K562 (cell line): ENCODE data around the gene TMEM217. TPM values are rescaled to one million over a fixed set of nuclear protein-coding genes. Genes with fewer than 3 reads are reported as not detected.

Experiments used
- ATF7 ChIP-seq: fragments of 450-650 bp; IDR thresholded peaks from 2 replicates; pipeline ENCODE4 v1.7.1; 2014; ENCODE audit warnings: mild to moderate bottlenecking, moderate library complexity
- CXXC5 ChIP-seq: fragments of 250-450 bp; sonication (Bioruptor Pico); IDR thresholded peaks from 2 replicates; pipeline ENCODE4 v1.8.0; 2022; ENCODE audit warnings: inconsistent platforms, mild to moderate bottlenecking, moderate library complexity
- DIDO1 ChIP-seq: fragments of 450-650 bp; IDR thresholded peaks from 2 replicates; pipeline ENCODE4 v1.6.1; 2016; ENCODE audit warnings: low read depth, missing biosample characterization, missing genetic modification characterization
- MAZ ChIP-seq, 2 experiments: fragments of 450-650 bp in 1 of 2; sonication (generic) in 1 of 2; formaldehyde crosslinking; IDR thresholded peaks in 1 of 2; conservative IDR thresholded peaks in 1 of 2; 2 replicates each; pipeline versions ENCODE4 v1.4.0 to v1.5.0; 2020; ENCODE audit warnings: mild to moderate bottlenecking in 1 of 2, missing genetic modification reagents in 1 of 2
- MTA3 ChIP-seq: fragments of 450-650 bp; formaldehyde crosslinking; IDR thresholded peaks from 2 replicates; pipeline ENCODE4 v1.6.1; 2017; ENCODE audit warnings: mild to moderate bottlenecking, borderline replicate concordance
- MYC ChIP-seq, 2 experiments: fragments of 250-450 bp in 1 of 2; sonication (Bioruptor Pico) in 1 of 2; IDR thresholded peaks; 2 replicates each; pipeline versions ENCODE4 v1.5.1 to v1.6.1; 2012 to 2021; ENCODE audit warnings: low read depth in 2 of 2, borderline replicate concordance in 1 of 2, improper control_type of control experiment in 1 of 2, low read length in 1 of 2, mild to moderate bottlenecking in 1 of 2, moderate library complexity in 1 of 2
- NCOR1 ChIP-seq: fragments of 450-650 bp; IDR thresholded peaks from 2 replicates; pipeline ENCODE4 v1.6.1; 2016; ENCODE audit warnings: mild to moderate bottlenecking, moderate library complexity
- NR2F6 ChIP-seq: fragments of 450-650 bp; formaldehyde crosslinking; IDR thresholded peaks from 2 replicates; pipeline ENCODE4 v1.4.0; 2020; ENCODE audit warnings: mild to moderate bottlenecking
- POLR2G ChIP-seq: fragments of 200-400 bp; formaldehyde crosslinking; IDR thresholded peaks from 2 replicates; pipeline ENCODE4 v1.6.1; 2017; ENCODE audit warnings: low read depth, mild to moderate bottlenecking, antibody characterized with exemption, low read length, moderate library complexity
- ZKSCAN8 ChIP-seq: fragments of 200-800 bp; sonication (Bioruptor generic); IDR thresholded peaks from 2 replicates; pipeline ENCODE4 v1.6.1; 2016; ENCODE audit warnings: missing genetic modification characterization, missing compliant biosample characterization
- ZNF212 ChIP-seq: fragments of 450-650 bp; formaldehyde crosslinking; IDR thresholded peaks from 2 replicates; pipeline ENCODE4 v1.4.0; 2020; ENCODE audit warnings: mild to moderate bottlenecking
- ZNF224 ChIP-seq: sonication (generic); formaldehyde crosslinking; IDR thresholded peaks from 2 replicates; pipeline ENCODE4 v1.8.0; 2022; ENCODE audit warnings: mild to moderate bottlenecking, missing genetic modification reagents
- ZNF311 ChIP-seq: fragments of 250-450 bp; sonication (Bioruptor Pico); IDR thresholded peaks from 2 replicates; pipeline ENCODE4 v1.4.0; 2020; ENCODE audit warnings: mild to moderate bottlenecking, moderate library complexity
- ZNF589 ChIP-seq: fragments of 200-800 bp; sonication (Bioruptor generic); IDR thresholded peaks from 2 replicates; pipeline ENCODE4 v1.6.1; 2016; ENCODE audit warnings: low read depth, missing genetic modification characterization, missing compliant biosample characterization
- ZNF830 ChIP-seq: fragments of 250-450 bp; sonication (Bioruptor Pico); IDR thresholded peaks from 2 replicates; pipeline ENCODE4 v1.5.0; 2021; ENCODE audit warnings: mild to moderate bottlenecking
- polyA plus RNA-seq, 8 experiments: library from polyadenylated mRNA; depleted of rRNA in 4 of 8; stranded (reverse) in 5 of 8; unstranded in 3 of 8; fragments of >200 nt; fragmentation: Nextera tagmentation in 2 of 8; fragmentation: Illumina TruSeq in 1 of 8; extraction: Ambion mirVana in 2 of 8; extraction: Trizol in 1 of 8; gene quantifications; 2 replicates each; pipeline versions ENCODE4 v1.2.1 to v1.2.3, GENCODE V29; 2011 to 2014; ENCODE audit warnings: inconsistent platforms in 1 of 8, missing spikeins in 1 of 8
- total RNA-seq, 7 experiments: library from RNA; depleted of rRNA in 6 of 7; stranded (reverse); fragments of >200 nt in 6 of 7; fragmentation: Illumina TruSeq in 2 of 7; extraction: Trizol in 2 of 7; gene quantifications; 2 replicates each; pipeline versions ENCODE4 v1.2.1 to v1.2.3, GENCODE V29; 2011 to 2021; ENCODE audit warnings: low replicate concordance in 1 of 7
- TF ChIP-seq, protein P1 (sequence below), 3 experiments: IDR thresholded peaks in 2 of 3; conservative IDR thresholded peaks in 1 of 3; 2 replicates each; pipeline ENCODE4 v1.5.1; 2011 to 2012; ENCODE audit warnings: low read length in 3 of 3, mild to moderate bottlenecking in 3 of 3, control low read depth in 2 of 3, improper control_type of control experiment in 1 of 3, inconsistent platforms in 1 of 3, low read depth in 1 of 3, mixed read lengths in 1 of 3, moderate library complexity in 1 of 3; ENCODE audit not compliant: insufficient read depth in 2 of 3
- TF ChIP-seq, protein P2 (sequence below), 2 experiments: IDR thresholded peaks; 2 replicates each; pipeline ENCODE4 v1.6.1; 2012; ENCODE audit warnings: improper control_type of control experiment in 2 of 2, low read depth in 2 of 2, low read length in 2 of 2, borderline replicate concordance in 1 of 2
- TF ChIP-seq, protein P3 (sequence below): fragments of 250-450 bp; sonication (Bioruptor Pico); IDR thresholded peaks from 2 replicates; pipeline ENCODE4 v1.5.0; 2020; ENCODE audit warnings: mild to moderate bottlenecking
- TF ChIP-seq, protein P4 (sequence below): fragments of 200-800 bp; sonication (Bioruptor generic); IDR thresholded peaks from 2 replicates; pipeline ENCODE4 v1.6.1; 2017; ENCODE audit warnings: missing genetic modification characterization, missing compliant biosample characterization

Gene TMEM217
- total and polyA plus RNA-seq, 9 of the 15 experiments (the other 6 are each of a cell fraction or from before 2014, with no cell fraction given): 1.3 to 8.0 (median 1.9) TPM

DNA sequence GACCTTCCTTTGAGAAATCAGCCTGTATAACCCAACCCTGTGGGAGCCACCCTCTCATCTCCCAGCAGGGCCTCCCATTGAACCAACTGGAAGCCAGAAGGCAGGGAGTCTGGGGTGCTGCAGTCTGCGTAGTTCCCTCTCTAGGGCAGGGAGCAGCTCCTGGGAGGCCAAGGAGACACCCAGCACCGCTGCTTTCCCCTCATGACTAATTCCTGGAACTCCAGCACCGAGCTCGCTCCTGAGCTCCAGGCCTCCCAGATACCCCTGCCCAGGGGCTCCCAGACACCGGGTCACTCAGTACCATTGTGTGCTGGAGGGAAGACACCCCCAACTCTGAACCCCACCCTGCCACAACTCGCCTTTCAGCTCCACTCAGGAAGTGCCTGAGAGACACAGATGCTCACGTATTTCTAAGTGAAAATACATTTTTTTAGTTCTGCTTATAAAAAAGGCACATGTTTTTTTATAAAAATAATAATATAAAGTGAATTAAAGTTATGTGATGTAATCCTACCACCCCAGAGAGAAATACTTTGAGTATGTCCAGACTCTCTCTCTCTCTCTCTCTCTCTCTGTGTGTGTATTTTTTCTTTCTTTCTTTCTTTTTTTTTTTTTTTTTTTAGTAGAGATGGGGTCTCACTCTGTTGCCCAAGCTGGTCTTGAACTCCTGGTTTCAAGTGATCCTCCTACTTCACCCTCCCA lies 70.5 kb downstream of the TMEM217 start (continued):
- TF ChIP-seq, protein P1, sequence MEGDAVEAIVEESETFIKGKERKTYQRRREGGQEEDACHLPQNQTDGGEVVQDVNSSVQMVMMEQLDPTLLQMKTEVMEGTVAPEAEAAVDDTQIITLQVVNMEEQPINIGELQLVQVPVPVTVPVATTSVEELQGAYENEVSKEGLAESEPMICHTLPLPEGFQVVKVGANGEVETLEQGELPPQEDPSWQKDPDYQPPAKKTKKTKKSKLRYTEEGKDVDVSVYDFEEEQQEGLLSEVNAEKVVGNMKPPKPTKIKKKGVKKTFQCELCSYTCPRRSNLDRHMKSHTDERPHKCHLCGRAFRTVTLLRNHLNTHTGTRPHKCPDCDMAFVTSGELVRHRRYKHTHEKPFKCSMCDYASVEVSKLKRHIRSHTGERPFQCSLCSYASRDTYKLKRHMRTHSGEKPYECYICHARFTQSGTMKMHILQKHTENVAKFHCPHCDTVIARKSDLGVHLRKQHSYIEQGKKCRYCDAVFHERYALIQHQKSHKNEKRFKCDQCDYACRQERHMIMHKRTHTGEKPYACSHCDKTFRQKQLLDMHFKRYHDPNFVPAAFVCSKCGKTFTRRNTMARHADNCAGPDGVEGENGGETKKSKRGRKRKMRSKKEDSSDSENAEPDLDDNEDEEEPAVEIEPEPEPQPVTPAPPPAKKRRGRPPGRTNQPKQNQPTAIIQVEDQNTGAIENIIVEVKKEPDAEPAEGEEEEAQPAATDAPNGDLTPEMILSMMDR (IDR thresholded peaks at IDR 0.05 in 2 of 3, conservative IDR thresholded peaks at IDR 0.05 in 1 of 3; ENCODE audit: insufficient read depth in 2 of 3, low read depth in 1 of 3, low read length in 3 of 3): 0 out of 6 replicates have a peak, but pooled peaks of 1 of the 3 experiments have one; percentile 0
- TF ChIP-seq ZNF589 (CRISPR knock-in tag) (peak; percentile 53), CXXC5 (CRISPR knock-in tag) (peak; percentile 72; the same call in 1 of the 2 replicates), NR2F6 (no peak), ATF7 (0 out of 2 replicates have a peak, but pooled peaks have one; percentile 30), DIDO1 (no peak), POLR2G (0 out of 2 replicates have a peak, but pooled peaks have one; percentile 22), MTA3 (no peak), ZNF830 (CRISPR knock-in tag) (0 out of 2 replicates have a peak, but pooled peaks have one; percentile 71), ZNF212 (CRISPR knock-in tag) (0 out of 2 replicates have a peak, but pooled peaks have one; percentile 9), NCOR1 (no peak), MAZ (CRISPR knock-in tag; conservative IDR thresholded peaks at IDR 0.05 in 1 of 2, IDR thresholded peaks at IDR 0.05 in 1 of 2) (peak in 1 of 2 experiments; percentile 20; a peak in 3 of 4 replicates), ZNF311 (CRISPR knock-in tag) (peak; percentile 82), MYC (IDR thresholded peaks at IDR 0.05; ENCODE audit: low read depth, low read length) (no peak), MYC (CRISPR knock-in tag; IDR thresholded peaks at IDR 0.05; ENCODE audit: borderline replicate concordance, low read depth) (peak; percentile 28; the same call in 1 of the 2 replicates), ZNF224 (CRISPR knock-in tag) (no peak), ZKSCAN8 (CRISPR knock-in tag) (peak; percentile 47; the same call in 1 of the 2 replicates)
- TF ChIP-seq, protein P2, sequence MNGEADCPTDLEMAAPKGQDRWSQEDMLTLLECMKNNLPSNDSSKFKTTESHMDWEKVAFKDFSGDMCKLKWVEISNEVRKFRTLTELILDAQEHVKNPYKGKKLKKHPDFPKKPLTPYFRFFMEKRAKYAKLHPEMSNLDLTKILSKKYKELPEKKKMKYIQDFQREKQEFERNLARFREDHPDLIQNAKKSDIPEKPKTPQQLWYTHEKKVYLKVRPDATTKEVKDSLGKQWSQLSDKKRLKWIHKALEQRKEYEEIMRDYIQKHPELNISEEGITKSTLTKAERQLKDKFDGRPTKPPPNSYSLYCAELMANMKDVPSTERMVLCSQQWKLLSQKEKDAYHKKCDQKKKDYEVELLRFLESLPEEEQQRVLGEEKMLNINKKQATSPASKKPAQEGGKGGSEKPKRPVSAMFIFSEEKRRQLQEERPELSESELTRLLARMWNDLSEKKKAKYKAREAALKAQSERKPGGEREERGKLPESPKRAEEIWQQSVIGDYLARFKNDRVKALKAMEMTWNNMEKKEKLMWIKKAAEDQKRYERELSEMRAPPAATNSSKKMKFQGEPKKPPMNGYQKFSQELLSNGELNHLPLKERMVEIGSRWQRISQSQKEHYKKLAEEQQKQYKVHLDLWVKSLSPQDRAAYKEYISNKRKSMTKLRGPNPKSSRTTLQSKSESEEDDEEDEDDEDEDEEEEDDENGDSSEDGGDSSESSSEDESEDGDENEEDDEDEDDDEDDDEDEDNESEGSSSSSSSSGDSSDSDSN (IDR thresholded peaks at IDR 0.05; ENCODE audit: borderline replicate concordance in 1 of 2, low read depth in 2 of 2, low read length in 2 of 2): peak in 1 of 2 experiments; percentile 87; a peak in 1 of 4 replicates
- TF ChIP-seq, protein P3, sequence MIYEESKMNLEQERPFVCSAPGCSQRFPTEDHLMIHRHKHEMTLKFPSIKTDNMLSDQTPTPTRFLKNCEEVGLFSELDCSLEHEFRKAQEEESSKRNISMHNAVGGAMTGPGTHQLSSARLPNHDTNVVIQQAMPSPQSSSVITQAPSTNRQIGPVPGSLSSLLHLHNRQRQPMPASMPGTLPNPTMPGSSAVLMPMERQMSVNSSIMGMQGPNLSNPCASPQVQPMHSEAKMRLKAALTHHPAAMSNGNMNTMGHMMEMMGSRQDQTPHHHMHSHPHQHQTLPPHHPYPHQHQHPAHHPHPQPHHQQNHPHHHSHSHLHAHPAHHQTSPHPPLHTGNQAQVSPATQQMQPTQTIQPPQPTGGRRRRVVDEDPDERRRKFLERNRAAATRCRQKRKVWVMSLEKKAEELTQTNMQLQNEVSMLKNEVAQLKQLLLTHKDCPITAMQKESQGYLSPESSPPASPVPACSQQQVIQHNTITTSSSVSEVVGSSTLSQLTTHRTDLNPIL: 0 out of 2 replicates have a peak, but pooled peaks have one; percentile 53
- TF ChIP-seq, protein P4, sequence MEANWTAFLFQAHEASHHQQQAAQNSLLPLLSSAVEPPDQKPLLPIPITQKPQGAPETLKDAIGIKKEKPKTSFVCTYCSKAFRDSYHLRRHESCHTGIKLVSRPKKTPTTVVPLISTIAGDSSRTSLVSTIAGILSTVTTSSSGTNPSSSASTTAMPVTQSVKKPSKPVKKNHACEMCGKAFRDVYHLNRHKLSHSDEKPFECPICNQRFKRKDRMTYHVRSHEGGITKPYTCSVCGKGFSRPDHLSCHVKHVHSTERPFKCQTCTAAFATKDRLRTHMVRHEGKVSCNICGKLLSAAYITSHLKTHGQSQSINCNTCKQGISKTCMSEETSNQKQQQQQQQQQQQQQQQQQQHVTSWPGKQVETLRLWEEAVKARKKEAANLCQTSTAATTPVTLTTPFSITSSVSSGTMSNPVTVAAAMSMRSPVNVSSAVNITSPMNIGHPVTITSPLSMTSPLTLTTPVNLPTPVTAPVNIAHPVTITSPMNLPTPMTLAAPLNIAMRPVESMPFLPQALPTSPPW (CRISPR knock-in tag): peak; percentile 52
